HG03159 (cell line): ENCODE data around the gene WDR35.

Experiments used
- ATAC-seq: cut with Tn5 transposase; IDR thresholded peaks from one replicate; pipeline ENCODE4 v1.9.1; 2021; ENCODE audit warnings: mild to moderate bottlenecking, moderate library complexity; ENCODE audit not compliant: unreplicated experiment

WDR35 gene

GRCh38 chr2:20011276-20012031 is 21.5 kb upstream of the WDR35 start:
- no peak for ATAC-seq

GRCh38 chr2:20008703-20009102 is 18.8 kb upstream of the WDR35 start:
- no peak for ATAC-seq

GRCh38 chr2:20005891-20006470 is 16.1 kb upstream of the WDR35 start:
- ATAC-seq, result no peak

GRCh38 chr2:20005067-20005627 is 15.2 kb upstream of the WDR35 start:
- no peak for ATAC-seq

- ATAC-seq, result no peak
Observed at GRCh38 chr2:20001361-20001863, 11.5 kb upstream of the WDR35 start.

- no peak for ATAC-seq
Observed at GRCh38 chr2:19993731-19994130, 3.8 kb upstream of the WDR35 start.

- ATAC-seq, result no peak
Observed at GRCh38 chr2:19991895-19992294, 2.0 kb upstream of the WDR35 start.

- no peak for ATAC-seq
Observed at GRCh38 chr2:19990416-19990728, 467 bp upstream of the WDR35 start.

- peak; percentile 2 for ATAC-seq
Observed at GRCh38 chr2:19989342-19989666, 601 bp downstream of the WDR35 start.

- ATAC-seq, result no peak
Observed at GRCh38 chr2:19988600-19988999, 1.3 kb downstream of the WDR35 start.

- peak; percentile 72 for ATAC-seq
Observed at GRCh38 chr2:19987936-19988335, 2.0 kb downstream of the WDR35 start.

- ATAC-seq, result no peak
Observed at GRCh38 chr2:19982268-19982667, 7.6 kb downstream of the WDR35 start.

GRCh38 chr2:19979932-19980331 is 10.0 kb downstream of the WDR35 start:
- ATAC-seq, result no peak

- ATAC-seq, result no peak
Observed at GRCh38 chr2:19973466-19973865, 16.4 kb downstream of the WDR35 start.

GRCh38 chr2:19971691-19972090 is 18.2 kb downstream of the WDR35 start:
- ATAC-seq, result no peak

- no peak for ATAC-seq
Observed at GRCh38 chr2:19963386-19963785, 26.5 kb downstream of the WDR35 start.

GRCh38 chr2:19955544-19956422 is 34.1 kb downstream of the WDR35 start:
- peak; percentile 93 for ATAC-seq

GRCh38 chr2:19949071-19949470 is 40.8 kb downstream of the WDR35 start:
- ATAC-seq, result no peak

- ATAC-seq, result no peak
Observed at GRCh38 chr2:19947184-19947940, 42.5 kb downstream of the WDR35 start.

- ATAC-seq, result no peak
Observed at GRCh38 chr2:19944205-19944845, 45.6 kb downstream of the WDR35 start.
